ENCODE measurements around the gene DNM3.

The DNM3 gene

DNA sequence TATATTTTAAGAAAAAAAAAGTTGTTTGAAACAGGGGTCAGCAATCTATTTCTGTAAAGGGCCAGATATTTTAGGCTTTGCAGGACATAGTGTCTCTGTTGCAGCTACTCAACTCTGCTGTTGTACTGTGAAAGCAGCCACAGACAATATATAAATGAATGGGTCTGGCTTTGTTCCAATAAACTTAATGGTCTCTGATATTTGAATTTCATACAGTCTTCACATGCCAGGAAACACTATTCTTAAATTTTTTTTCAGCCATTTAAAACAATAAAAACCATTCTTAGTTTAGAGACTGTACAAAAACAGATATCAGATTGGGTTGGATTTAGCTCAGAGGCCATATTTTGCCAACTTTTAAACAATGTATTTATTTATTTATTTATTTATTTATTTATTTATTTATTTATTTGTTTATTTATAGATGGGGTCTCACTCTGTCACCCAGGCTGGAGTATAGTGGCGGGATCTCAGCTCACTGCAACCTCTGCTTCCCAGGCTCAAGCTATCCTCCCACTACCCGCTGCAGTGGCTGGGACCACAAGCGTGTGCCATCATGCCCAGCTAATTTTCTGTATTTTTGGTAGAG is 102.8 kb downstream of the DNM3 start:
- H3K4me1 ChIP-seq: no peaks in the 10 kb centered on the region

DNA sequence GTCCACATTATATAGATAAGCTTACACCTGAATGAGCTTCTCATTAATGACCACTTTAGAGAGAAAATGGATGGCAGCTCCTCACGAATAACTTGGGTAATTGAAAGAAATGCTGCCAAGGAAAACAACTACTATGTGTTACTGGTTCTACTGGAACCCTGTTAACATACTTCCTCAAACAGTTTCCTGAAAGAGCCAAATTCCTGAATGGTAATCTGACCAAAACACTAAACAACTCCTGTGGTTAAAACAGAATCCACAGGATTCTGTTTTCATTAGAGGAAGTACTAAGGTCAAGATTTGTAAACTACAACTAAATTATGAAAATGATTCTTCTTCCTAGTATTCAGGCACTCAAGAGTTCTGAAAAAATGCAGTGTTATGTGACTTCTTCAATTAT is 107.2 kb downstream of the DNM3 start:
- TF ChIP-seq, protein P1, sequence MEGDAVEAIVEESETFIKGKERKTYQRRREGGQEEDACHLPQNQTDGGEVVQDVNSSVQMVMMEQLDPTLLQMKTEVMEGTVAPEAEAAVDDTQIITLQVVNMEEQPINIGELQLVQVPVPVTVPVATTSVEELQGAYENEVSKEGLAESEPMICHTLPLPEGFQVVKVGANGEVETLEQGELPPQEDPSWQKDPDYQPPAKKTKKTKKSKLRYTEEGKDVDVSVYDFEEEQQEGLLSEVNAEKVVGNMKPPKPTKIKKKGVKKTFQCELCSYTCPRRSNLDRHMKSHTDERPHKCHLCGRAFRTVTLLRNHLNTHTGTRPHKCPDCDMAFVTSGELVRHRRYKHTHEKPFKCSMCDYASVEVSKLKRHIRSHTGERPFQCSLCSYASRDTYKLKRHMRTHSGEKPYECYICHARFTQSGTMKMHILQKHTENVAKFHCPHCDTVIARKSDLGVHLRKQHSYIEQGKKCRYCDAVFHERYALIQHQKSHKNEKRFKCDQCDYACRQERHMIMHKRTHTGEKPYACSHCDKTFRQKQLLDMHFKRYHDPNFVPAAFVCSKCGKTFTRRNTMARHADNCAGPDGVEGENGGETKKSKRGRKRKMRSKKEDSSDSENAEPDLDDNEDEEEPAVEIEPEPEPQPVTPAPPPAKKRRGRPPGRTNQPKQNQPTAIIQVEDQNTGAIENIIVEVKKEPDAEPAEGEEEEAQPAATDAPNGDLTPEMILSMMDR (IDR thresholded peaks at IDR 0.05; ENCODE audit: low read depth, low read length): no peak
- no peak overlapping the region for H3K4me3 ChIP-seq (ENCODE audit: low read depth, low read length)
- no peak for DNase-seq
- no peaks in the 10 kb centered on the region for H3K4me1 ChIP-seq
- no peaks in the 10 kb centered on the region for H3K36me3 ChIP-seq
- no peaks in the 10 kb centered on the region for H3K27me3 ChIP-seq
- no peaks in the 10 kb centered on the region for H3K9me3 ChIP-seq

More for the DNA sequence above, 102.8 kb downstream of the DNM3 start:
- H3K27me3 ChIP-seq: no peaks in the 10 kb centered on the region
- DNase-seq: no peak
- no peaks in the 10 kb centered on the region for H3K9me3 ChIP-seq
- TF ChIP-seq, protein P1 (IDR thresholded peaks at IDR 0.05; ENCODE audit: low read depth, low read length): no peak
- no peaks in the 10 kb centered on the region for H3K36me3 ChIP-seq
- no peak overlapping the region for H3K4me3 ChIP-seq (ENCODE audit: low read depth, low read length)

DNA sequence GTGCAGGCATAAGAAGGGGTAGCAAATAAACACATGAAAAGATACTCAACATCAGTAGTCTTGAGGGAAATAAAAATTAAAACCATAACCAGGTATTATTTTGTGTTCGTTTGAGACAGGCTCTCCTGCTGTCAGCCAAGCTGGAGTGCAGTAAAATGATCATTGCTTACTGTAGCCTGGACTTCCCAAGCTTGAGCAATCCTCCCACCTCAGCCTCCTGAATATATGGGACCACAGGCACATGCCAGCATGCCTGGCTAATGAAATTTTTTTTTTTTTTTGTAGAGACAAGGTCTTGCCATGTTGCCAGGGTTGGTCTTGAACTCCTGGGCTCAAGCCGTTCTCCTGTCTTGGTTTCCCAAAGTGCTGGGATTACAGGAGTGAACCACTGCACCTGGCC is 108.0 kb downstream of the DNM3 start:
- no peak overlapping the region for H3K4me3 ChIP-seq (ENCODE audit: low read depth, low read length)
- H3K36me3 ChIP-seq: no peaks in the 10 kb centered on the region
- TF ChIP-seq, protein P1 (IDR thresholded peaks at IDR 0.05; ENCODE audit: low read depth, low read length): no peak
- no peak for DNase-seq
- no peaks in the 10 kb centered on the region for H3K4me1 ChIP-seq
- H3K27me3 ChIP-seq: no peaks in the 10 kb centered on the region
- H3K9me3 ChIP-seq: no peaks in the 10 kb centered on the region

DNA sequence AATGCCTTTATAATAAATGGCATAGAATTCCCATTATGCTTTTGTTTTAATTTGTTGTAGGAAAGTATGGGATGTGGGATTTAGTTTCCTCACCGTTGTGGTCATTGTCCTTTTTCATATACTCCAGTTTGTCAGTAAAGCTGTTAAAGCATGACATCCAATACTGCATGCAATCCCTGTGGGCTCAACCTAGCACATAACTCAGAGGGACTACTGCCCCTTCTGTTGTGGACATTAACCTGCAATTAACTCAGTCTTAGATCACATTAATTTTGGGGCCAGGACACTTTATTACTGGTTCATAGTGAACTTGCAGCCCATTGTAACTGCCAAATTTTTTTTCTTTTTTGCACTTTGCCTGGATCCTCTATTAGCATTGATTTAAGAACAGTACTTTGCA is 112.5 kb downstream of the DNM3 start:
- Histone ChIP-seq H3K9me3 (no peaks in the 10 kb centered on the region), H3K27me3 (no peaks in the 10 kb centered on the region), H3K4me1 (no peaks in the 10 kb centered on the region), H3K36me3 (no peaks in the 10 kb centered on the region), H3K4me3 (ENCODE audit: low read depth, low read length) (no peak overlapping the region)
- TF ChIP-seq, protein P1 (IDR thresholded peaks at IDR 0.05; ENCODE audit: low read depth, low read length): no peak
- no peak for DNase-seq

DNA sequence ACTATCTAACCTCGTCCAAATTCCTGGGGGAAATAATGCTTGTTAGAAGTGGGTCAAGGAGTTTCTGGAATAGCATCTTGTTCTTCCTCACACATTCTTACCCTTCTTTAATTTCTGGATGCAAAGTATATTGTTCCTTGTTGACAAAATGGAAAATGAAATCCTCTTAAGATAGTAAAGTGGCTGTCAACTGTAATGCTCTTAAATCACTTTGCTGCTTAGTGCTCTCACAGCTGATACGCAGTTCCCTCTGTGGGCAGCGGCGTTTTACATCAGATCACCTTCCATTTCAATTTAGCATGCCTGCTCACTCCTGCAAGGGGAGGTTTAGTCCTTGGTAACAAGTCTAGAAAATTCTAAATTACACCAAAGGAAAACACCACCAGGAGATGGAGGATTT is 113.1 kb downstream of the DNM3 start:
- TF ChIP-seq, protein P1 (IDR thresholded peaks at IDR 0.05; ENCODE audit: low read depth, low read length): no peak
- Histone ChIP-seq H3K4me3 (ENCODE audit: low read depth, low read length) (no peak overlapping the region), H3K36me3 (no peaks in the 10 kb centered on the region), H3K4me1 (no peaks in the 10 kb centered on the region), H3K9me3 (no peaks in the 10 kb centered on the region), H3K27me3 (no peaks in the 10 kb centered on the region)
- DNase-seq: no peak

DNA sequence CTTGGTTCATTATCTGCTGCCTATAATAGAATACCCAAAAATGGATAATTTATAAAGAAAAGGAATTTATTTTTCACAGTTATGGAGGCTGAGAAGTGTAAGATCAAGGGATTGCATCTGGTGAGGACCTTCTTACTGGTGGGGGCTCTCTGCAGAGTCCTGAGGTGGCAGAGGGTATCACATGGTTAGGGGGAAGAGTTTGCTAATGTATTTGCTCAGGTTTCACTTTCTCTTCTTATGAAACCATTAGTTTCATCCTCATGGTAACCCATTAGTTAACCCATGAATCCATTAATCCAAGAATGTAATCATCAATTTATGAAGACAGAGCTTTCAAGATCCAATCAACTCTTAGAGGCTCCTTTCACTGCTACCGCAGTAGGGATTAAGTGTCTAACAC is 120.6 kb downstream of the DNM3 start:
- Histone ChIP-seq H3K9me3 (no peaks in the 10 kb centered on the region), H3K36me3 (no peaks in the 10 kb centered on the region), H3K27me3 (no peaks in the 10 kb centered on the region), H3K4me3 (ENCODE audit: low read depth, low read length) (no peak overlapping the region), H3K4me1 (no peaks in the 10 kb centered on the region)
- no peak for DNase-seq
- TF ChIP-seq, protein P1 (IDR thresholded peaks at IDR 0.05; ENCODE audit: low read depth, low read length): no peak

All from BE2C (cell line).